OCI-LY1 (cell line): ENCODE data around the gene ZBTB20.

Source experiments
- H2AFZ ChIP-seq: fragments of 200-600 bp; sonication (generic), shearing (Covaris generic); 2 replicates; pipeline ENCODE4 v1.6.0; 2014; ENCODE audit warnings: antibody characterized with exemption, mild to moderate bottlenecking, low read length
- H3F3A ChIP-seq: fragments of 200-600 bp; sonication (generic), shearing (Covaris generic); 2 replicates; pipeline ENCODE4 v1.6.0; 2014; ENCODE audit warnings: mild to moderate bottlenecking, antibody characterized with exemption, low read length, moderate library complexity; ENCODE audit not compliant: insufficient read depth
- H3K27ac ChIP-seq: fragments of 200-600 bp; sonication (generic); 2 replicates; pipeline ENCODE4 v1.5.1; 2014; ENCODE audit warnings: low read length, mixed run types, mild to moderate bottlenecking, low read depth; ENCODE audit not compliant: poor library complexity, severe bottlenecking
- H3K27me3 ChIP-seq: fragments of 200-600 bp; sonication (generic); 2 replicates; pipeline ENCODE4 v1.6.0; 2014; ENCODE audit warnings: antibody characterized with exemption, mild to moderate bottlenecking, low read length, moderate library complexity; ENCODE audit not compliant: insufficient read depth
- H3K36me3 ChIP-seq: fragments of 200-600 bp; sonication (generic); 2 replicates; pipeline ENCODE4 v1.6.1; 2014; ENCODE audit warnings: mild to moderate bottlenecking, antibody characterized with exemption, low read length, moderate library complexity, mixed read lengths; ENCODE audit not compliant: insufficient read depth
- H3K4me1 ChIP-seq: fragments of 200-600 bp; sonication (generic); 2 replicates; pipeline ENCODE4 v1.5.1; 2014; ENCODE audit warnings: mild to moderate bottlenecking, low read length, moderate library complexity; ENCODE audit not compliant: insufficient read depth, severe bottlenecking
- H3K4me2 ChIP-seq: fragments of 200-600 bp; sonication (generic), shearing (Covaris generic); 2 replicates; pipeline ENCODE4 v1.6.1; 2014; ENCODE audit warnings: low read length
- H3K4me3 ChIP-seq: fragments of 200-600 bp; sonication (generic); 2 replicates; pipeline ENCODE4 v1.5.1; 2014; ENCODE audit warnings: low read length, low read depth, mild to moderate bottlenecking, mixed read lengths; ENCODE audit not compliant: poor library complexity, severe bottlenecking
- H3K79me2 ChIP-seq: fragments of 200-600 bp; shearing (Covaris generic); 2 replicates; pipeline ENCODE4 v1.6.1; 2016; ENCODE audit warnings: mixed run types, low read length, mixed read lengths; ENCODE audit not compliant: insufficient read depth
- H3K9ac ChIP-seq: fragments of 200-600 bp; sonication (generic), shearing (Covaris generic); 2 replicates; pipeline ENCODE4 v1.6.1; 2014; ENCODE audit warnings: mild to moderate bottlenecking, low read length, mixed read lengths
- H3K9me2 ChIP-seq: fragments of 200-600 bp; sonication (generic), shearing (Covaris generic); 2 replicates; pipeline ENCODE4 v1.6.1; 2014; ENCODE audit warnings: low read depth, mild to moderate bottlenecking, low read length, mixed read lengths
- H3K9me3 ChIP-seq: fragments of 200-600 bp; shearing (Covaris generic); 2 replicates; pipeline ENCODE4 v1.6.1; 2014; ENCODE audit warnings: low read length, mixed read lengths
- H4K20me1 ChIP-seq: fragments of 200-600 bp; sonication (generic), shearing (Covaris generic); 2 replicates; pipeline ENCODE4 v1.6.0; 2016; ENCODE audit warnings: mild to moderate bottlenecking, low read length; ENCODE audit not compliant: insufficient read depth
- EZH2 ChIP-seq: fragments of 200-600 bp; sonication (generic), shearing (Covaris generic); IDR thresholded peaks from 2 replicates; pipeline ENCODE4 v1.8.0; 2017; ENCODE audit warnings: borderline replicate concordance, mixed run types, mild to moderate bottlenecking, antibody characterized with exemption, low read length, moderate library complexity, mixed read lengths
- TF ChIP-seq, protein P1 (sequence below): fragments of 200-600 bp; sonication (generic), shearing (Covaris generic); IDR thresholded peaks from 2 replicates; pipeline ENCODE4 v1.5.1; 2017; ENCODE audit warnings: mild to moderate bottlenecking, antibody characterized with exemption, low read length, moderate library complexity, mixed read lengths

Gene ZBTB20

DNA sequence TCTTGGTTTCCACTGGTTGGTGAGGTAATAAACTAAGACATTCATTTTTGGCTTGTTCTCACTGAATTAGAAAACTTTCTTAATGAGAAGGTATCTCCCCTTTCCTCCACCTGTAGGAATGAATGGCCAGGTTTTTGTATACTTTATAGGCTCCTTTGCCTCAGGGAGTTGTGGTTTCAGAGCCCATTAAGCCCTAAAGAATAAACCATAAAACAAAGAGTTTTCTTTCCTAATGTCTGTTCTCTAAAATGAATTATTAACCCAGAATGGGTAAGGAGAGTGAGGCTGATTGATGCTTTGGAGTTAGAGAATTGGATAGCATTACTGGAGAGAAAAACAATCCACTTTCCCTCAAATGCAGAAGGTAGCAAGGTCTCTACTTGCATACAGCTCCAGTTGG lies 785.7 kb downstream of the ZBTB20 start:
- H3K79me2 ChIP-seq, result no peaks in the 10 kb centered on the region
- no peaks in the 10 kb centered on the region for H3F3A ChIP-seq
- H3K4me2 ChIP-seq, result no peak overlapping the region
- no peaks in the 10 kb centered on the region for H4K20me1 ChIP-seq
- TF ChIP-seq, protein P1, sequence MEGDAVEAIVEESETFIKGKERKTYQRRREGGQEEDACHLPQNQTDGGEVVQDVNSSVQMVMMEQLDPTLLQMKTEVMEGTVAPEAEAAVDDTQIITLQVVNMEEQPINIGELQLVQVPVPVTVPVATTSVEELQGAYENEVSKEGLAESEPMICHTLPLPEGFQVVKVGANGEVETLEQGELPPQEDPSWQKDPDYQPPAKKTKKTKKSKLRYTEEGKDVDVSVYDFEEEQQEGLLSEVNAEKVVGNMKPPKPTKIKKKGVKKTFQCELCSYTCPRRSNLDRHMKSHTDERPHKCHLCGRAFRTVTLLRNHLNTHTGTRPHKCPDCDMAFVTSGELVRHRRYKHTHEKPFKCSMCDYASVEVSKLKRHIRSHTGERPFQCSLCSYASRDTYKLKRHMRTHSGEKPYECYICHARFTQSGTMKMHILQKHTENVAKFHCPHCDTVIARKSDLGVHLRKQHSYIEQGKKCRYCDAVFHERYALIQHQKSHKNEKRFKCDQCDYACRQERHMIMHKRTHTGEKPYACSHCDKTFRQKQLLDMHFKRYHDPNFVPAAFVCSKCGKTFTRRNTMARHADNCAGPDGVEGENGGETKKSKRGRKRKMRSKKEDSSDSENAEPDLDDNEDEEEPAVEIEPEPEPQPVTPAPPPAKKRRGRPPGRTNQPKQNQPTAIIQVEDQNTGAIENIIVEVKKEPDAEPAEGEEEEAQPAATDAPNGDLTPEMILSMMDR, result no peak
- no peak for TF ChIP-seq EZH2
- H3K9ac ChIP-seq, result no peak overlapping the region
- H3K27ac ChIP-seq, result no peak overlapping the region
- no peaks in the 10 kb centered on the region for H3K9me3 ChIP-seq
- no peaks in the 10 kb centered on the region for H3K9me2 ChIP-seq
- H3K36me3 ChIP-seq, result no peaks in the 10 kb centered on the region
- no peaks in the 10 kb centered on the region for H3K27me3 ChIP-seq
- no peak overlapping the region for H2AFZ ChIP-seq
- no peak overlapping the region for H3K4me3 ChIP-seq
- H3K4me1 ChIP-seq, result no peaks in the 10 kb centered on the region

DNA sequence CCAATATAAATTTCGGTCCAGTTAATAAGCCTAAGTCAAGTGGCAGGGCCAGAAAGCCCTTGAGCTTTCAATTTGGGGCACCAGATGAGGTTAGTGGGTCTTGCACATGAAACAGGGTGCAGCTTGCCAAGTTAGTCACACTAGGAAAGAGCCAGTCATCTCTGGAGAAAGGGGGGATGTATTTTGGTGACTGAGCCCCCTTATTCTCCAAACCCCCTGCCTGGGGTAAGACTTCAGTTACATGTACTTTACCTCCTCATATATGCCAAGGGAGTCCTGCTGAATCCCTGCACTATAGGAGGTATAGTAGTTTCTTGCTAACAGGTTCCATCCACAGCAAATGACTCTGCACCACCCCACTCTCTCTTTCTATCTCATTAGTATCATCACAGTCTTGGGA lies 790.6 kb downstream of the ZBTB20 start:
- no peak overlapping the region for H2AFZ ChIP-seq
- no peaks in the 10 kb centered on the region for H3F3A ChIP-seq
- no peak overlapping the region for H3K4me3 ChIP-seq
- no peak for TF ChIP-seq EZH2
- TF ChIP-seq, protein P1, result no peak
- H3K27me3 ChIP-seq, result no peaks in the 10 kb centered on the region
- no peaks in the 10 kb centered on the region for H3K79me2 ChIP-seq
- no peaks in the 10 kb centered on the region for H3K9me2 ChIP-seq
- H3K27ac ChIP-seq, result no peak overlapping the region
- no peaks in the 10 kb centered on the region for H4K20me1 ChIP-seq
- H3K4me1 ChIP-seq, result no peaks in the 10 kb centered on the region
- H3K4me2 ChIP-seq, result no peak overlapping the region
- H3K9ac ChIP-seq, result no peak overlapping the region
- H3K9me3 ChIP-seq, result no peaks in the 10 kb centered on the region
- no peaks in the 10 kb centered on the region for H3K36me3 ChIP-seq

DNA sequence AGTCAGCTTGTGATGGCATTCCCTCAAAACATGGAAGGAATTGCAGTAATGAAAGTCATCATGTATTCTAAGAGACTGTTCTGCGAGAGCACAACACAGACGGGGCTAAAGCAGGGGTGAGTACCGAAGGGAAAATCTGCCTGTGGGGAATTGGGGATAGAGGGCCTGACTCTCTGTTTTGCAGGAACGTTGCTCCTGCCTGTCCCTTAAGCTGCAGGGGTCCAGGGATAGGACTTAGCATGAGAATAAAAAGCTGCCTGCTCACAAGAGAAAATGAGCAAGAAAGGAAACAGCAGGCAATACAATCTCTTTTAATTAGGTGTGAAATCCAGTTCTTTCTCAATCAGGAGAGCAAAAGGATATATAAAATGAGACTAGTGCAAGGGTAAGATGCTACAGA lies 791.0 kb downstream of the ZBTB20 start:
- no peaks in the 10 kb centered on the region for H3K79me2 ChIP-seq
- no peak overlapping the region for H2AFZ ChIP-seq
- H3K4me2 ChIP-seq, result no peak overlapping the region
- H3K9me3 ChIP-seq, result no peaks in the 10 kb centered on the region
- H3K9me2 ChIP-seq, result no peaks in the 10 kb centered on the region
- no peaks in the 10 kb centered on the region for H3K27me3 ChIP-seq
- no peak overlapping the region for H3K4me3 ChIP-seq
- H4K20me1 ChIP-seq, result no peaks in the 10 kb centered on the region
- TF ChIP-seq EZH2, result no peak
- TF ChIP-seq, protein P1, result no peak
- no peaks in the 10 kb centered on the region for H3F3A ChIP-seq
- no peak overlapping the region for H3K27ac ChIP-seq
- no peaks in the 10 kb centered on the region for H3K4me1 ChIP-seq
- no peak overlapping the region for H3K9ac ChIP-seq
- H3K36me3 ChIP-seq, result no peaks in the 10 kb centered on the region
